ENCODE results near the gene MET. TPM values are rescaled to one million over a fixed set of nuclear protein-coding genes. Genes with fewer than 3 reads are reported as not detected.

MET gene
- total and polyA plus RNA-seq, 10 of the 15 experiments (the other 5 are each of a cell fraction or from before 2014, with no cell fraction given), result 0.01 to 0.21 TPM; not detected in 8

DNA sequence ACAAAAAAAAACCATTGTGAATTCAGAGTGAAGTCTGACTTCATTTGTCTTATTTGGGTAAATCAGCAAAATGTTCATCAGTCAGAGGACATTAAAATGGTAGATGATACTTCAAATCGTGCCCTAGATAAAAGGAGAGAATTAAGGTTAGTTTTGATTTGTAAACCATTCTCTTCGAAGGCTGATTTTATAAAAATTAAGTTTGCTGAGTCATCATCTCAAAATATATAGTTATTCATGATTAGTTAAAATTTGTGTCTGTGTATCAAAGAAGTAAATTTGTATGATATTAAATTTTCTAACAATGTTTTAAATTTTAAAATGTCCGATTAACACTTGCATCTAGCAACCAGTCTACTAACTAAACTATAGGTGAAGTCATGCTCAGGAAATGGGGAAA lies 35.3 kb downstream of the MET start:
- FAIRE-seq (no peak), DNase-seq (ENCODE audit: low read depth, low spot score) (no peak), ATAC-seq (no peak)
- Histone ChIP-seq H3K27me3 (replicated peaks in 1 of 2; ENCODE audit: control insufficient read depth in 2 of 2, insufficient read depth in 2 of 2, low read length in 1 of 2) (peaks cover 0 to 2% of the 10 kb centered on the region in 2 experiments; a peak in 1 of 4 replicates), H3K9me3 (replicated peaks; ENCODE audit: control insufficient read depth, insufficient read depth, low read length) (no peaks in the 10 kb centered on the region), H3K79me2 (ENCODE audit: control insufficient read depth, insufficient read depth, low read length) (no peaks in the 10 kb centered on the region), H3K36me3 (ENCODE audit: control insufficient read depth in 2 of 2, insufficient read depth in 2 of 2, low read length in 1 of 2) (no peaks in the 10 kb centered on the region), H3K9ac (ENCODE audit: control insufficient read depth, insufficient read depth, low read length) (no peak overlapping the region), H3K4me3 (no peak overlapping the region), H3K27ac (ENCODE audit: control insufficient read depth, insufficient read depth) (no peak overlapping the region), H4K20me1 (ENCODE audit: control insufficient read depth, insufficient read depth) (no peaks in the 10 kb centered on the region), H3K4me1 (ENCODE audit: control insufficient read depth, insufficient read depth, low read length) (no peaks in the 10 kb centered on the region), H2AFZ (ENCODE audit: control insufficient read depth, low read depth, low read length) (no peak overlapping the region), H3K4me2 (ENCODE audit: control insufficient read depth, insufficient read depth) (no peak overlapping the region)
- POLR2A ChIA-PET, result no interaction called here
- TF ChIP-seq TAF1 (IDR thresholded peaks at IDR 0.05; ENCODE audit: borderline replicate concordance, low read depth, low read length) (no peak), DPF2 (IDR thresholded peaks at IDR 0.05) (no peak), POLR2AphosphoS5 (IDR thresholded peaks at IDR 0.05; ENCODE audit: low read length) (no peak), SMC3 (IDR thresholded peaks at IDR 0.05; ENCODE audit: borderline replicate concordance, low read length) (no peak)
- in situ Hi-C loops (cut with MboI) (no loop called here), intact Hi-C loops (cut with micrococcal nuclease; ENCODE audit: unreplicated experiment) (no loop called here)
- WGBS (ENCODE audit: insufficient coverage, insufficient replicate concordance, low lambda C conversion rate, missing lambda C conversion rate), result 10% methylated on average over 3 of the region's 3 CpGs
- CTCF ChIA-PET, result interaction anchor here (1.2 kb wide), 1 partner anchor 79 kb away, joined by 3 read pairs; no protein-coding TSS in a partner anchor
- BruUV-seq (replicated peaks), result no TSS peak
- RAD21 ChIA-PET (ENCODE audit: unreplicated experiment), result no interaction called here
- SMC1A ChIA-PET (ENCODE audit: uncharacterized antibody, unreplicated experiment), result interaction anchor here (0.7 to 1.6 kb wide), 2 partner anchors 72 to 107 kb away, joined by 3 to 4 read pairs; no protein-coding TSS in a partner anchor

DNA sequence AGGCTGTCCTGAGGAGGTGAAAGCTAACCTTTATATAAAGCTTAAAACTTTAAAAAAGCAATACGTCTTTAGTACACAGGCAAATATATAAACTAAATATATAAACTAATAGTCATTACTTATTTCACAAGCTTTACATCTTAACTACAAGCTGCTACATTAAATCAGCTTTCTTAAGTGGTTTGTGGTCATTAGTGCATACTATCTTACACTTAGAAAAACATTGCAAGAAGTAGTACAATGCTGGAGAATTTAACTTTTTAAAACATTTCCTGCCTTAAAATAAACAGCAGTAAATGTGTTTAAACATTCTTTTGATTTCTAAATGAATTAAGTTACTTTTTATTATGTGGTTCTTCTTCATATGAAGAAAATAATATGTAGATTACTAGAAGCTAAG lies 36.3 kb downstream of the MET start:
- Histone ChIP-seq H3K27ac (ENCODE audit: control insufficient read depth, insufficient read depth) (no peak overlapping the region), H3K9me3 (replicated peaks; ENCODE audit: control insufficient read depth, insufficient read depth, low read length) (no peaks in the 10 kb centered on the region), H3K27me3 (replicated peaks in 1 of 2; ENCODE audit: control insufficient read depth in 2 of 2, insufficient read depth in 2 of 2, low read length in 1 of 2) (peaks cover 0 to 2% of the 10 kb centered on the region in 2 experiments; a peak in 1 of 4 replicates), H3K4me2 (ENCODE audit: control insufficient read depth, insufficient read depth) (no peak overlapping the region), H3K4me3 (no peak overlapping the region), H3K36me3 (ENCODE audit: control insufficient read depth in 2 of 2, insufficient read depth in 2 of 2, low read length in 1 of 2) (no peaks in the 10 kb centered on the region), H4K20me1 (ENCODE audit: control insufficient read depth, insufficient read depth) (no peaks in the 10 kb centered on the region), H2AFZ (ENCODE audit: control insufficient read depth, low read depth, low read length) (no peak overlapping the region), H3K79me2 (ENCODE audit: control insufficient read depth, insufficient read depth, low read length) (no peaks in the 10 kb centered on the region), H3K4me1 (ENCODE audit: control insufficient read depth, insufficient read depth, low read length) (no peaks in the 10 kb centered on the region), H3K9ac (ENCODE audit: control insufficient read depth, insufficient read depth, low read length) (no peak overlapping the region)
- BruUV-seq (replicated peaks), result no TSS peak
- ATAC-seq, result no peak
- ChIA-PET SMC1A (ENCODE audit: uncharacterized antibody, unreplicated experiment) (interaction anchor here (1.6 kb wide), 1 partner anchor 71 kb away, joined by 4 read pairs; no protein-coding TSS in a partner anchor), POLR2A (no interaction called here), CTCF (interaction anchor here (1.2 kb wide), 1 partner anchor 78 kb away, joined by 3 read pairs; no protein-coding TSS in a partner anchor), RAD21 (ENCODE audit: unreplicated experiment) (no interaction called here)
- WGBS (ENCODE audit: insufficient coverage, insufficient replicate concordance, low lambda C conversion rate, missing lambda C conversion rate), result 0% methylated on average over 1 of the region's 1 CpG
- in situ Hi-C loops (cut with MboI), result no loop called here
- no peak for DNase-seq (ENCODE audit: low read depth, low spot score)
- FAIRE-seq, result no peak
- intact Hi-C loops (cut with micrococcal nuclease; ENCODE audit: unreplicated experiment), result no loop called here
- TF ChIP-seq HDAC2 (IDR thresholded peaks at IDR 0.05), result no peak
- no peak for TF ChIP-seq TCF3 (IDR thresholded peaks at IDR 0.05; ENCODE audit: borderline replicate concordance, insufficient read depth, low read depth, low read length)
- no peak for TF ChIP-seq CEBPB (IDR thresholded peaks at IDR 0.05; ENCODE audit: borderline replicate concordance in 1 of 2, low read depth in 2 of 2, low read length in 2 of 2)
- TF ChIP-seq POLR2AphosphoS2 (IDR thresholded peaks at IDR 0.05; ENCODE audit: low read depth, low read length), result no peak
- TF ChIP-seq, protein P1, sequence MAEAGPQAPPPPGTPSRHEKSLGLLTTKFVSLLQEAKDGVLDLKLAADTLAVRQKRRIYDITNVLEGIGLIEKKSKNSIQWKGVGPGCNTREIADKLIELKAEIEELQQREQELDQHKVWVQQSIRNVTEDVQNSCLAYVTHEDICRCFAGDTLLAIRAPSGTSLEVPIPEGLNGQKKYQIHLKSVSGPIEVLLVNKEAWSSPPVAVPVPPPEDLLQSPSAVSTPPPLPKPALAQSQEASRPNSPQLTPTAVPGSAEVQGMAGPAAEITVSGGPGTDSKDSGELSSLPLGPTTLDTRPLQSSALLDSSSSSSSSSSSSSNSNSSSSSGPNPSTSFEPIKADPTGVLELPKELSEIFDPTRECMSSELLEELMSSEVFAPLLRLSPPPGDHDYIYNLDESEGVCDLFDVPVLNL (IDR thresholded peaks at IDR 0.05; ENCODE audit: low read depth, low read length), result no peak
- TF ChIP-seq, protein P2, sequence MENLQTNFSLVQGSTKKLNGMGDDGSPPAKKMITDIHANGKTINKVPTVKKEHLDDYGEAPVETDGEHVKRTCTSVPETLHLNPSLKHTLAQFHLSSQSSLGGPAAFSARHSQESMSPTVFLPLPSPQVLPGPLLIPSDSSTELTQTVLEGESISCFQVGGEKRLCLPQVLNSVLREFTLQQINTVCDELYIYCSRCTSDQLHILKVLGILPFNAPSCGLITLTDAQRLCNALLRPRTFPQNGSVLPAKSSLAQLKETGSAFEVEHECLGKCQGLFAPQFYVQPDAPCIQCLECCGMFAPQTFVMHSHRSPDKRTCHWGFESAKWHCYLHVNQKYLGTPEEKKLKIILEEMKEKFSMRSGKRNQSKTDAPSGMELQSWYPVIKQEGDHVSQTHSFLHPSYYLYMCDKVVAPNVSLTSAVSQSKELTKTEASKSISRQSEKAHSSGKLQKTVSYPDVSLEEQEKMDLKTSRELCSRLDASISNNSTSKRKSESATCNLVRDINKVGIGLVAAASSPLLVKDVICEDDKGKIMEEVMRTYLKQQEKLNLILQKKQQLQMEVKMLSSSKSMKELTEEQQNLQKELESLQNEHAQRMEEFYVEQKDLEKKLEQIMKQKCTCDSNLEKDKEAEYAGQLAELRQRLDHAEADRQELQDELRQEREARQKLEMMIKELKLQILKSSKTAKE (IDR thresholded peaks at IDR 0.05; ENCODE audit: low read depth, poor library complexity, severe bottlenecking), result no peak
- TF ChIP-seq, protein P3, sequence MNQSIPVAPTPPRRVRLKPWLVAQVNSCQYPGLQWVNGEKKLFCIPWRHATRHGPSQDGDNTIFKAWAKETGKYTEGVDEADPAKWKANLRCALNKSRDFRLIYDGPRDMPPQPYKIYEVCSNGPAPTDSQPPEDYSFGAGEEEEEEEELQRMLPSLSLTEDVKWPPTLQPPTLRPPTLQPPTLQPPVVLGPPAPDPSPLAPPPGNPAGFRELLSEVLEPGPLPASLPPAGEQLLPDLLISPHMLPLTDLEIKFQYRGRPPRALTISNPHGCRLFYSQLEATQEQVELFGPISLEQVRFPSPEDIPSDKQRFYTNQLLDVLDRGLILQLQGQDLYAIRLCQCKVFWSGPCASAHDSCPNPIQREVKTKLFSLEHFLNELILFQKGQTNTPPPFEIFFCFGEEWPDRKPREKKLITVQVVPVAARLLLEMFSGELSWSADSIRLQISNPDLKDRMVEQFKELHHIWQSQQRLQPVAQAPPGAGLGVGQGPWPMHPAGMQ (IDR thresholded peaks at IDR 0.05; ENCODE audit: borderline replicate concordance), result no peak
